ES-I3 (cell line): ENCODE measurements around the gene SLC19A2.
"Not testable (repeated sequence)": the region's sequence is repeated elsewhere in the genome, so short reads cannot be mapped to it uniquely, and the experiment has no call there.

ENCODE experiments used
- H3K36me3 ChIP-seq: 2 replicates; pipeline ENCODE4 v1.6.1; 2013; ENCODE audit warnings: mild to moderate bottlenecking, low read length, control low read depth, moderate library complexity; ENCODE audit not compliant: insufficient read depth
- H3K4me1 ChIP-seq: 2 replicates; pipeline ENCODE4 v1.6.1; 2013; ENCODE audit warnings: mild to moderate bottlenecking, control low read depth, low read length; ENCODE audit not compliant: insufficient read depth
- H3K9ac ChIP-seq: 2 replicates; pipeline ENCODE4 v1.6.1; 2013; ENCODE audit warnings: low read depth, mild to moderate bottlenecking, low read length, moderate library complexity
- H3K9me3 ChIP-seq: 2 replicates; pipeline ENCODE4 v1.6.1; 2013; ENCODE audit warnings: mild to moderate bottlenecking, low read length, moderate library complexity; ENCODE audit not compliant: control insufficient read depth, insufficient read depth

SLC19A2 gene

DNA sequence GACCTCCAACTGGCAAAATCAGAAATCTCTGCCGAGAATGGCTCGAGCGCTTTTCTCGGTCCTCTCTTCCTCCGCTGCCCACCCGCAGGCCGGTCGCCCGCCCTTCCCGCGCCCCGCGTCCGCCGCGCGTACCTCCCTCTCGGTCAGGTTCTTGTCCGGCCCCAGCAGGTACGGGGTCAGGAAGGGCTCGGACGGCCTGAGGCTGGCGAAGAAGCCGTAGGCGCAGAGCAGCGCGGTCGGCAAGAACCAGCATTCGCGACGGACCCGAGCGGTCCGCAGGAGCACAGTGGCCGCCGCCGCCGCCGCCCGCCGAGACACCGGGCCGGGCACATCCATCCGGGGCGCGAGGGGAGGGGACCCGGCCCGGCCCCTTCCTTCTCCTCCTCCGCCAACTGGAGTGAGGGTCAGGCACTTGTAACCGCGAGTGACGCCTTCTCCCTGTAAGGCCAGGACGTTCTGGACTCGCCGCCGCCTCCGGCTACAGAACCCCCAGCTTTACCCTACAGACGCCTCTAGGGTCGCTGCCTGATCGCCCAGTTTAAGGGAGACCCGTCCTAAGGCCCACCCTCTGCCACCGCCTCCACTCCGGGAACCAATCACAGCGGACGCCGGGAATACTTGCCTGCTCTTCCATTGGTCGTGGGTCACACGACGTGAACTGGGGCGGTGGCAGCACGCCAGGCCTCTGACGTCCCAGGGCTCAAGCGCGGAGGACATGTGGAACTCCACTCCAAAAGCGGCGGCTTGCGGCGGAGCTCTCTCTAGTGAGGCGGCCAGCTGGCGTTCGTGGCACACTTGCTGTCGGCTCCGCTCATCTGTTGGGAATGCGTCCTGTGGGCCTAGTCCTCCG lies at the start of gene SLC19A2:
Gene SLC19A2 (minus strand): TSS at position 514 of the 850 bp plus-strand sequence. CDS start 178 bp downstream, at position 336.
- Histone ChIP-seq H3K36me3 (no peaks in the 10 kb centered on the region), H3K9me3 (no peaks in the 10 kb centered on the region), H3K9ac (peak within 1 kb of the TSS; percentile 71), H3K4me1 (peaks cover 40% of the 10 kb centered on the region)

GRCh38 chr1:169534653-169535052 lies 48.9 kb upstream of the SLC19A2 start:
- H3K9ac ChIP-seq: no peak overlapping the region
- H3K36me3 ChIP-seq: no peaks in the 10 kb centered on the region
- peaks cover 9% of the 10 kb centered on the region; the same call in 1 of the 2 replicates for H3K4me1 ChIP-seq
- no peaks in the 10 kb centered on the region for H3K9me3 ChIP-seq

DNA sequence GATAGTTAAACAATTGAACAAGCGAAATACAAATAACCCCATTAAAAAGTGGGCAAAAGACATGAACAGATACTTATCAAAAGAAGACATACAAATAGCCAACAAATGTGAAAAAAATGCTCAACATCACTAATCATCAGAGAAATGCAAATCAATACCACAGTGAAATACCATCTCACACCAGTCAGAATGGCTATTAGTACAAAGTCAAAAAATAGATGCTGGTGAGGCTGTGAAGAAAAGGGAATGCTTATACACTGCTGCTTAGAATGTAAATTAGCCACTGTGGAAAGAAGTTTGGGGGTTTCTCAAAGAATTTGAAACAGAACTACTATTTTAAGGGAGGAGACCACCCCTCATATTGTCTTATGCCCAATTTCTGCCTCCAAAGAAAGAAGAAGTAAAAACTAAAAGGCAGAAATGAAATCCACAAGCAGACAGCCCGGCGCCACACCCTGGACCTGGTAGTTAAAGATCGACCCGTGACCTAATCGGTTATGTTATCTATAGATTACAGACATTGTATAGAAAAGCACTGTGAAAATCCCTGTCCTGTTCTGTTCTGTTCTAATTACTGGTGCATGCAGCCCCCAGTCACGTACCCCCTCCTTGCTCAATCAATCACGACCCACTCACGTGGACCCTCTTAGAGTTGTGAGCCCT lies 47.9 kb upstream of the SLC19A2 start:
- not testable (repeated sequence) for H3K36me3 ChIP-seq, H3K9me3 ChIP-seq, H3K9ac ChIP-seq
- peaks cover 19% of the 10 kb centered on the region for H3K4me1 ChIP-seq

- Histone ChIP-seq H3K4me1 (peaks cover 32% of the 10 kb centered on the region), H3K9ac (no peak overlapping the region), H3K9me3 (no peaks in the 10 kb centered on the region), H3K36me3 (no peaks in the 10 kb centered on the region)
These were observed 44.7 kb upstream of the SLC19A2 start for GRCh38 chr1:169530448-169530847.

GRCh38 chr1:169529068-169529642 lies 43.4 kb upstream of the SLC19A2 start:
- H3K9me3 ChIP-seq: no peaks in the 10 kb centered on the region
- H3K9ac ChIP-seq: peak overlapping the region; percentile 23; the same call in 1 of the 2 replicates
- peaks cover 32% of the 10 kb centered on the region for H3K4me1 ChIP-seq
- no peaks in the 10 kb centered on the region for H3K36me3 ChIP-seq

DNA sequence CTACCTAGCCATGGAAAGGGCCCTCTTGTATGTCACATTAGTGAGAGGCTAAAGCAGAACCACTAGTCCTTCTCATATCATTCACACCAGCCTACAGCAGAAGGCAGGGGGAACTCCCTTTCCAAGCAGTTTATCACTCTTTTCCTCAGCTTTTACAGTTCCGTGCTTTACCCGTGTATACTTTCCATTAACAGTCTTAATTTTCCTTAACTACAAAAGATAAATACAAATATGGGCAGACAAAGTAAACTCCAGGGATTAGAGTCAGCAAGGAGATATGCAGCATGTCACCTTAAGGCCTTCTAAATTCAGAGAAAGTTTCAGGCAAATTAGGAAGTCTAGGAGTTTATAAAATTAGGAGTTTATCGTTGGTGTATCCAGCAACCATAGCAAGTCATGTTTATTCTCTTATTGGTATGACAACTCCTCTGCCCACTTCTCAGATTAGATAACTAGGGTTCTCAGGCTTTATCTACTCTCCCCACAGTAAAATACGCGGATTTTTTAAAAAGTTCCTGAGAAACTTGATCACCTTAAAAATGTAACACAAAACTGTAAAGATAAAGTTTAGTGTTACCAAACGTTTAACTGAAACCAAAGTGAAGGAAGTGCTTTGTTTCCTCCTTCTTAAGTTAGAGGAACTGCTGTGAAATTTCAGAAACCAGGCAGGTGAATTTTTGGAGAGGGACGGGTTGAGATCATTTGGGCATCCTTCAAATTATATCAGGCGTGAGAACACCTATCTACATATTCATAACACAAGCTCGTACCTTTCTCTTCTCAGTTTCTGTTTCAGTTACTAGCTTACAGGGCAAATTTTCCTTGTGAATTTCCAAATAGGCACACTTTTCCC lies 42.7 kb upstream of the SLC19A2 start:
- Histone ChIP-seq H3K36me3 (no peaks in the 10 kb centered on the region), H3K4me1 (peaks cover 32% of the 10 kb centered on the region), H3K9ac (no peak overlapping the region)

GRCh38 chr1:169527451-169528214 lies 41.9 kb upstream of the SLC19A2 start:
- H3K4me1 ChIP-seq: peaks cover 32% of the 10 kb centered on the region
- H3K36me3 ChIP-seq: no peaks in the 10 kb centered on the region
- H3K9ac ChIP-seq: no peak overlapping the region
- H3K9me3 ChIP-seq: no peaks in the 10 kb centered on the region

More for the DNA sequence above, 42.7 kb upstream of the SLC19A2 start:
- no peaks in the 10 kb centered on the region for H3K9me3 ChIP-seq

DNA sequence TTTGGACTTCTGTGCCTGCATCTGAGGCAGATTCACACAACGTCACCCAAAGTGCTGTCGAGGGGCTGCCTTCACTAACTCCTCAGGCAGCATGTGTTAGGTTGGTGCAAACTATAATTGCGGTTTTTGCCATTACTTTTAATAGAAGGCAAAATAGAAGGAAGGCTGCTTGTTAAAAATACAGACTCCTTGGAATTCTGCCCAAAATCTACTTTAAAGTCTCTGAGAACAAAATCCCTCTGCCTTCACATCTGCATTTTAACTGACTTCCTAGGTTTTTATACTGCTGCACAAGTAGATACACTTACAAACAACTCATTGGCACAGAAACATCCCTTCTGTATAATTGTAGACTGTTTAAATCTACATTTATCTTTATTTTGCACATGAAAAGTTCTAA lies 41.3 kb upstream of the SLC19A2 start:
- H3K36me3 ChIP-seq: no peaks in the 10 kb centered on the region
- no peaks in the 10 kb centered on the region for H3K9me3 ChIP-seq
- peaks cover 32% of the 10 kb centered on the region for H3K4me1 ChIP-seq
- H3K9ac ChIP-seq: no peak overlapping the region

DNA sequence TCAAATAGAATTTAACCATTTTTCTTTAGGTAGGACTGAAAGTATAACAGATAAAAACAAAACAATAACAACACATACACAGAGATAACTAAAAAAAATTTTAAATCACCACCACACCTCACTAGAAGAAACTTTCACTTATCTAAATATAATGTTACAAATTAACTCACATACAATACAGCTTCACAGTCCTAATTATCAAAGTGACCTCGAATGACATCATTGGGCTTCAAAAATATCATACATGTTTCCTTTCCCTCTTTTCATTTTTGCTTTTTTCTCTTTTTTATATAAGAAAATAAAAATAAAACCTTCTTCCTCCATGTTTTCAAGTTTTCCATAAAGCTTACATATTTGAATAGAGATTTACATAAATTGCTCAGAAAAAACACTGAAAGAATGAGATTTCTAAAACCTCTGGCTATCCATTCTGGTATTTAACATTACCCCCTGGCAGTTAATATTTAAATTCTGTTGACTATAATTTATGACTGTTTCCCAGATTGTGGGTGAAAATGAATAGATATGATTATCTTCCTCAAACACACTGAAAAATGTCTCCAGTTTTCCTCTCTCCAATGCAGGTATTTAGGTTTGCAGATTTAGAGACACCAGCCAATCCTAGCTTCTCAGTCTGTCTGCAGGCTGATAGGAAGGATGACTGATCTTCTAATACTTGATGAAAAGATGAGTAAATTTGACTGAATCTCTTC lies 40.5 kb upstream of the SLC19A2 start:
- Histone ChIP-seq H3K36me3 (no peaks in the 10 kb centered on the region), H3K4me1 (peaks cover 32% of the 10 kb centered on the region), H3K9me3 (no peaks in the 10 kb centered on the region), H3K9ac (no peak overlapping the region)

- H3K4me1 ChIP-seq: peaks cover 30% of the 10 kb centered on the region
- no peak overlapping the region for H3K9ac ChIP-seq
- no peaks in the 10 kb centered on the region for H3K36me3 ChIP-seq
- H3K9me3 ChIP-seq: no peaks in the 10 kb centered on the region
These were observed 39.6 kb upstream of the SLC19A2 start for GRCh38 chr1:169525391-169525790.

- Histone ChIP-seq H3K36me3 (no peaks in the 10 kb centered on the region), H3K4me1 (peaks cover 15% of the 10 kb centered on the region), H3K9ac (no peak overlapping the region), H3K9me3 (no peaks in the 10 kb centered on the region)
These were observed 38.2 kb upstream of the SLC19A2 start for GRCh38 chr1:169523904-169524303.

GRCh38 chr1:169521226-169521625 lies 35.5 kb upstream of the SLC19A2 start:
- H3K9me3 ChIP-seq: no peaks in the 10 kb centered on the region
- H3K36me3 ChIP-seq: no peaks in the 10 kb centered on the region
- H3K9ac ChIP-seq: no peak overlapping the region

DNA sequence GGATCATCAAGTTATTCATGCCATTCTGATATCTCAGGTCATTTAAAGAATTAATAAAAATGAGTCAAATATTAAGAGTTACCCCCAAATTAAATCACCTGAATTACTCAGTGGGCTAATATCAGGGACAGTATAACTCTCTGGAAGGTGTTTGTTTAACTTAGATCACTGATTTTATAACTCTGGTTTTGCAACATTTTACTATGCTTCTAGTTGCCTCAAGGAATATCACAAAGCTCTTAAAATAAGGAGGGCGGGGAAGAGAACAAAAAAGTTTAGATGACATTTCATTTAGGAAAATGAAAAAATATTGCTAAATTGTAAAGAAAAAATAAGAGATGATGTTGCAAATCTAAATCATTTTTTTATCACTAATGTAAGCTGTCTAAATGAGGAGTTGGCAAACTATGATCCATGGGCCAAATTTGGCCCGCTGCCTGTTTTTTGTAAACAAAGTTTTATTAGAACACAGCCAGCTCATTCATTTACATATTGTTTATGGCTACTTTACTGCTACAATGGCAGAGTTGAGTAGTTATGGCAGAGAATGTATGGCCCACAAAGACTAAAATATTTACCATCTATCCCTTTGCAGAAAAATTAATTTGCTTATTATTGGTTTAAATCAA lies 31.9 kb upstream of the SLC19A2 start:
- Histone ChIP-seq H3K36me3 (no peaks in the 10 kb centered on the region), H3K4me1 (no peaks in the 10 kb centered on the region), H3K9ac (no peak overlapping the region), H3K9me3 (no peaks in the 10 kb centered on the region)

More at GRCh38 chr1:169521226-169521625, 35.5 kb upstream of the SLC19A2 start:
- no peaks in the 10 kb centered on the region for H3K4me1 ChIP-seq
